ENCODE data around the gene DTD1.

Gene DTD1

DNA sequence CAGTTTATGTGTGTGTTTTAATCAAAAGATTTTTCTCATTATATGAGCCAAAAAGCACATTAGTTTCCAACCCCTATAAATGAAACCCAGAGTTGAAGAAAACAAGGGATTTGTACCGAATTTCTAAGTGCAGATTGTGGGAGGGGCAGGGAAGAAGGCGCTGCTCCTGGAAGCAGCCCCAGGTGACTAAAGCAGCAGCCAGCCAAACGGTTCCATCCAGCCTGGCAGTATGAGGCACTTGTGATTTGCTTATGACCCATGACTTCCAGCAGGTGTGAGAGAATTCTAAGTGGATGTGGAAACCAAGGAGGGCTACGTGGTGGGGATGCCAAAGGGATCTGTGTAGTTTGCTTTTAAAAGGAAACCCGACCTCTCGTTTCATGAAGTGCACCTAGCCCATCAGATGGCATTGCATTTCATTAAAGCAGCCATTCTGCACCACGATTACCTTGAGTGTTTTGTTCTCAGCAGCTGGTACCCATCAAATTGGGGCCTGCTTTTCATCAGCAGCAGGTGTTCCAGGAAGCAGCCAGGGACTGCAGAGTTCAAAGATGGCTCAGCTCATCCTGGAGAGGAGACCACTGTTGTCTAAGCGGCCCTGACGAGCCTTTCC is 79.1 kb downstream of the DTD1 start:
- DNase-seq = peak; percentile 94

DNA sequence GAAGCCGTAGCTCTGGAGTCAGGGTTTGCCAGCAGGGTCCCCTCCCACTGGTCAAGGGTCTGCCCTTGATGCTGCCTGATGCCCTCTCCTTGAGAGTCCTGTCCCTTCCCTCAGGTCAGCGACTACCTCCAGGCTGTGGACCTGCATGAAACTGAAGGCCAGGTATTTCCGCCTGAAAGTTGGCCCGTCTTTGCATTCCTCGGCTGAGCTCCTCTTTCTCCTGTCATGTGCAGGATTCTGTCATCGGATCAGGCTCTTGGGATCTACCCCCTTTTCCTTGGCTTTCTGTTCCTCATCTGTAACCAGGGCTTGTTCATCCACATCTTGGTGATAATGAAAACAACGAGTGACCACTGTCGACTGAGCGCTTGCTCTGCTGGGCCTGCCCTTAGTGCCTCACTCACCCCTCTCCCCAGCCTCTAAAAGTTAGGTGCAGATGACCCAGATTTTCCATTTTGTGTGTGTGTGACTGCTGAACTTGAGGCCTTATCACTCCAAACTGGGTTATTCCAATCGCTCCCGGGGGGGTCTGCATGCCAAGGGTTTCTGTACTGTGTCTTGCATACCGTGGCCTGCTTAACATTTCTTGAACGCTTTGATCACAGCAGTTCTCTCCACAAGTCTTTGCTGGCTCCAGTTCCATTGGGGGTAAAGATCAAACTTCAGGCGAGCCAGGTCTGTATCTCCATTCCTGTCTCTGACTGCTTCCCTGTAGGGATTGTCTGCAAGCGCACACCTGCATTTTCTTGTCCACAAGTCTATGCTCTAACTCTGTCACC is 81.6 kb downstream of the DTD1 start:
- DNase-seq = no peak

DNA sequence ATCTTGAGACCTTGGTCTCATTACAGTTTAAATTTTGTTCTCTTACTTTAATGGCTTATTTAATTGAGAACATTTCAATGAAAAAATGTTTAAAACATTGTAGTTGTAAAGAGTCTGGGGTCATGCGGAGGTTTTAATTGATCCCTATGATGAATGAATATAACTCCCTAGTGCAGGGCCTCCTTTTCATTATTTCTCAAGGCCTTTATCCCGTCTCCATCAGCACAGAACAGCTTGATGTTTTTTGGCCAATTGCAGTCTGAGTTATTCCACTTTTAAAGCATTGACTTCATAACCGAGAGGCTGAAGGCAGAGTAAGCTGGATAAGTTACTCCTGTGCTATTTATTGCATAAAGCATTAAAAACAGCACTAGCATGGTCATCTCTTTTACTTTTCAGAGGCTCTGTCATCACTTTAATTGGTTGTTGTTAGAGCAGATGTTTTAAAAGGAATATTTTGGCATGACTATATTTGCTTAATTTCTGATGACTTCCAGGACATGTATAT is 83.4 kb downstream of the DTD1 start:
- DNase-seq = no peak

DNA sequence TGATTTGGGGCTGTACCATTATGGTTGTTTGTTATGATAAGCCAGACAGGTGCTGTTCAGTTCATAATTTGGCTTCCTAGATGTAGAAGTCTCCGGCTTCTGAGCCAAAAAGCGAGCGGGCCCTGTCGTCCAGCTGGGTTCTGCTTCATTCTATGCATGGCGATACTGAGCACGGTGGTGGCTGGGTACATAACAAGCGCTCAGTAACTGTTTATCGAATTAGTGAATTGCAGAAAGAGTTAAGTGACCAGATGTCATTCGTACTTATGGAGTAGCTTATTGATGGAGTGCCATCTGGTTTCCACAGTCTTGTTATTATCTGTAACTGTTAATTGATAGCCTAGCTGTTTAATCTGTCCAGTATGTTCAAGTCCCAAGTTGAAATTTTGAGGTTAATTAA is 85.0 kb downstream of the DTD1 start:
- DNase-seq = no peak

DNA sequence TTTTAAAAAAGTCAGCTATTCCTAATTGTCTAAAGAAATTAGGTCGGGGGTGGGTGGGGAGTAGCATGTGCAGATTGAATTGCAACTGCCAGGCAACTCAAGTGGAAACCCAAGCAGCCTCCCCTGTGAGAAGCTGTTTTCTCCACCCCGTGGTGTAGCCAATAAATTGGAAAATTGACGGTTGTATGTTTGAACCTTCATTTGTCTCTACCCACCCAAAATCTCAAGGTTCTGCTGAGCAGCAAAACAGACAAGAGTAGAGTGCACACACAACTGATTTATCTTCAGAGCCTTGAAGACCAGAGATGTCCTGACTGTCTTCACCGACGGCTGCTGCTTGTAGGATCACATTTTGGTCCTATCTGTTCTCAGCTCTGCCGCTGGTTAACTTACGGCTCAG is 88.5 kb downstream of the DTD1 start:
- no peak for DNase-seq

DNA sequence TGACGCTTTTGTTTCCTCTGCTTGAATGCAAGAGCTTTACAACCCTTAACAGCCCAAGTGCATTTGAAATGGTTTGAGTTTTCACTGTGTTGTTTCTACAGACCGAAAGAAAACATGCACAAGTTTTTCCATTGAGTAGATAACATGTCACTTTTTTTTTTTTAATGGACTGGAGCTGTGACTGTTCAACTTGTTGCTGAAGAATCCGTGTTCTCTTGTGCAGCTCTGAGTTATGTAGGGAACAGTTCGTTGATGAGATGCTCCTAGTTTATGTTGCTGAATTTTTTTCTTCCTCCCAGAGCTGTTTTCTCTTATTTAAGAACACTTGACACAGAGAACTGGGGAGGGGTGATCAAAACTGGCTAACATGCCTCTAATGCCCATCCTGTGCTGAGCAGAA is 89.3 kb downstream of the DTD1 start:
- no peak for DNase-seq

DNA sequence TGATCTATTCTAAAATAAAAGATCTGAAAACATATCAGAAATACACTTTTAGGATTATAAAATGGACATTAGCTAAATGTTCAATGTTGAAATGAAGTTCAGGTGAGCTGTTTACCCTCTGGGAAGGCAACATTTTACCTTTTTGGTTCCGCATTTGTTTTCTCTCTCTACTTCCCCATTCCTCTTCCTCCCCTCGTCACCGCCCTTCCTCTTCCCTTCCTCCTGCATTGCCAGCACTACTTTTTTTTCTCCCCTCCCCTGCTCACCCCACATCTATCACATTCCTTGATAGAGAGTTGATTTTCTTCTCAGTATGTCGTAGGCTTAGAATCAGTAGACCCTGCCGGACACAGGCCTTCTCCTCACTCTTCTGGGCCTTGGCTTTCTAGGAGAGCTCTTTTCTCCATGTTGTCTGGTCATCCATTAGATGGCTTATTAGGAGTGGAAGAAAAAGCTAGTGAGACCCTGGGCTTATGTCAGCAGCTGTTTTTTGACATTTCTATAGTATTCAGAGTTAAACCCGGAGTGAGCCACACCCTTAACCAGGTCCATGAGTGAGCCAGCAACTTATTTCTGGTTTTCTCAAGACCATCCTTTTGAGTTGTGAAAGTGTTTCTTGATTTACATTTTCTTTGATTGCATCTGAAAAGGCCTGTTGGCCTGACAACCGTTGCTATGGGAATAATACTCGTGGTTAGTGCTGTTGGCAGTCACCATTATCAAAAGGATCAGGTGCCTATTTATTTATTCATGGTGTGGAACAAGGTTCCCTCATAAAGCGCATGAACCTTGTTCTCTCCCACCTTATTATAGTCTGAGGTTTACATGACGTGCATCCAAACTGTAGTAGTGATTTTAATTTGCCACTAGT is 90.9 kb downstream of the DTD1 start:
- DNase-seq = no peak

DNA sequence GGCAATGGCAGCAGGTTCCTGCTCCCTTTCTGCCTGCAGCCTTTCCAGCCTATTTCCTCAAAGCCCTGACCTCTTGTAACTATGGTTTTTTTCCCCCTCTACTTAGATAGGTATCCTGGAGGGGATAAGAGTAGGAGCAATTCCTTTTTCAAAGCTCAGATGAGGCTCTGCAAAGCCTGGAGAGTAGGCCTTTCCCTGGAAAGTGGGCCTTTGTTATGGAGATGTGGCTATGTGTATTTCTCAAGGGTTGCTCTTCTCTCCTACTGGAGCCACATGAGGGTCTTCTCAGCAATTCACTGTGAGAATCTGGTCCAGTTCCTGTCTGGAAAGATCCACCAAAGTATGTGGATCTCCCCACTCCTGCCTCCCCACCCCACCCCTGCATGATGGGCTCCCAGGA is 96.0 kb downstream of the DTD1 start:
- no peak for DNase-seq

DNA sequence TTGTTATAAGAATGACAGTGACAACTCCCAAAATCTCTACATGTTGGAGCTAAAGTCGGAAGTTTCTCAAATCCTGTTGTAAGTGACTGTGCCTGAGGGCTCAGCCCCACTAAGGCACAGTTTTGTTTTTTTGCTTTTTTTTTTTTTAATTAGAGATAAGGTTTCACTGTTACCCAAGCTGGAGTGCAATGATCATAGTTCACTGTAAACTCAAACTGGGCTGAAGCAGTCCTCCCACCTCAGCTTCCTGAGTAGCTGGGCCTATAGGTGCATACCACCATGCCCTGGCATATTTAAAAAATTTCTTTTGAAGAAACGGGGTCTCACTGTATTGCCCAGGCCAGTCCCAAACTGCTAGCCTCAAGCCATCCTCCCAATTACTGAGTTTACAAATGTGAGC is 96.9 kb downstream of the DTD1 start:
- DNase-seq = no peak

DNA sequence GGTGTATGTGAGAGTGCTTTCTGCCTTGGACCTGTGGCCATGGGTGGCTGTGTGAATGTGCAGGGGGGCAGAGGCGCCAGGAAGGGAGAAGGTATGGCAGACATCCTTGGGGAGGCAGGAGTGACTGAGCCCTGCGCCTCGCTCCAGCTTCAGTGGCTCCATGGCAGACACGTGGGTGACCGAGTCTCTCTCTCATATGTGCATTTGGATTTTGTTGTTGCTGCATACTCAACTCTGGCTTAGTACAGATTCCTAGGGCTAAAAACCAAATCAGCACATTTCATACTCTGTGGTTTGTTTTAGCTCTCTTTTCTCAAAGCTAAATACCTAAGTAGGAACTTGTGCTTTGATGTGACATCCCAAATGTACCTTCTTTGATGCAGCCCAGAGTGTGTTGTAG is 97.6 kb downstream of the DTD1 start:
- DNase-seq = no peak

DNA sequence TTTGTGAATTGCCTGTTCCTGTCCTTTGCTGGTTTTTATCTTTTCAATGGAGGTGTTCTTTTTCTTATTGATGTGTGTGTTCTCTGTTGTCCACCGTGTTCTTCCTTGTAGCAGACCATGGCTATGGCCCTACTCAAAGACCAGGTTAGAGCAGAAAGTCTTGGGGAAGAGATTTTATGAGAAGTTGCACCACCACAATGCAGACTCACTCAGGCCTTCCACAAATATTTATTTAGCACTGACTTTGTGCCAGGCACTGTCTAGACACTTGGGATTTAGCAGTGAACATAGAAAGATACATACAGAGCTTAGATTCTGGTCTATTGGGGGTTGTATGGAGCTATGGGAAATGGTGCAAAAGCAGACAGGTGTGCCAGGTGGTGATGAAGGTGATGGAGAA is 98.8 kb downstream of the DTD1 start:
- DNase-seq = no peak

DNA sequence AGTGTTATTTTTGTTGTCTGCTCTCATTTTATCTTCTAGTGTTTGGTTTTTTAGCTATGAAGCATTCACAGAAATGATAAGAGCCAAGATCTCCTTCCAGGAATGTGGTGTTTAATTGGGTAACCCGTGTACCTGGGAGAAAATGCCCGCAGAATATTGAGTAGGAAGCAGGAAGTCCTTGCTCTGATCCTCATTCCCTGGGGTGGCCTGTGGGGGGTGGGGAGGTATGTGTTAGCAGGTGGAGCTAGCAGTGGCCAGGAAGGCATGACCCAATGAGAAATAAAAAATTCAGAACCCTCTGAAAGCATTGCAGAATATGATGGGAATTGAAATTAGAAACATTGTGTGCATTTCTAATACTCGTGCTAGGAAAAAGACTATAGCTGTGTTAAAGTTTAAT is 100.8 kb downstream of the DTD1 start:
- no peak for DNase-seq

DNA sequence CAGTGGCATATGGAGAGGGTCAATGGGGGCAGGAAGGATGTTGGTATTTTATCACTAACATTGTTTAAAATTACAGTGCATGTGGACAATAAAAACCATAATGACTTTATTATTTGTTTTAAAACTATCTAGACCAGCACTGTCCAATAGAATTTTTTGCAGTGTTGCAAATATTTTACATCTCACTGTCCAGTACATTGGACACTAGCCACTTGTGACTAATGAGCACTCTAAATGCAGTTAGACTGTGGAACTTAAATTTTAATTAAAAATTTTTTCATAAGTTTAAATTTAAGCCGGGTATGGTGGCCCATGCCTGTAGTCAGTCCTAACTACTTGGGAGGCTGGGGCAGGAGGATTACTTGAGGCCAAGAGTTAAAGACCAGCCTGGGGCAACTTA is 101.7 kb downstream of the DTD1 start:
- no peak for DNase-seq

DNA sequence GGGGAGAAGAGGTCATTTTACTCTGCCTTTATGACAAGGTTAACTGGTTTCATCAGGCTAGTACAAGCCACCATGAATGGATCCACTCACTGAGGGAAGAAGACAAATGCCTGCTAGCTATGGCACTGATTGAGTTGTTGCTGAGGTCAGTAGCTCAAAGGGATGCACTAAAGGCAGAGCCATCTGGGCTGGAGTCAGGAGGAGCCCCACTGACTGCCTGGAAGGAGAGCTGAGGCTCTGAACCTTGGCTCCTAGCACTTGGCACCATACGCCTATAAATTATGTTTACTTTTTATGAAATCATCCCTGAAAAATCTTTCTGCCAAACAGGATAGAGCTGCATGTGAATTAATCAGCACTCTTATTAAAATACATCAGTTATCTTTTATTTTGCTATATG is 104.6 kb downstream of the DTD1 start:
- no peak for DNase-seq

DNA sequence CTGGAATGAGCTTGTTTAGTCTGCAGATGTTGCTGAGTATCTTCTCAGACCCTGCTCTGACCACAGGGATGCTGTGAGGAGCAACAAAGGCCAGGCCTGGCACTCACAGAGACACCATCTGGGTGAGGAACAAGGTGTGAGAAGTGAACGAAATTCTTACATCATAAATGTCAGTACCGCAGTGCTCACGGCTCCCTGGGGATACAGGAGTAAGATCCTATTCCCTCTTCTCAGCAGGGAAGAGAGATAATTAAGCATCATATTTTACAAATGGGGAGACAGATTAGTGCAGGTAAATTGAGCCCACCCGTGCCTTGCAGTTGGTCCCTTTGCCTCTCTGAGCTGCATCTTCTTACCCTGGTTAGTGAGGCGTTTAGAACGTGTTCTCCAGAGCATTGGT is 106.2 kb downstream of the DTD1 start:
- no peak for DNase-seq

DNA sequence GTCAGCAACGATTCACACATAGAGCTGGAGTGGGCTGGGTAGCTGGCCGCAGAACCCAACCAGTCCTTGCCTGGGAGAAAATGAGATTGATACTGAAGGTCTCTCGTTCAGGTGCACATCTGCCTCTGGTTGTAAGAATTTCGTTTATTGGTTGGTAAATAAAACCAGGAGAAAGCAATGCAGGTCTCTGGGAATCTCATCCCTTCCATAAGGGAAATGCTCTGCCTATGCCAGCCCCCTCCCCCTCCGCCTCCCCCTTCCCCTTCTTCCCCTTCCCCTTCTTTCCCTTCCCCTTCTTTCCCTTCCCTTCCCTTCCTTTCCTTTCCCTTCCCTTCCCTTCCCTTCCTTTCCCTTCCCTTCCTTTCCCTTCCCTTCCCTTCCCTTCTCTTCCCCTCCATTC is 107.3 kb downstream of the DTD1 start:
- DNase-seq = no peak

DNA sequence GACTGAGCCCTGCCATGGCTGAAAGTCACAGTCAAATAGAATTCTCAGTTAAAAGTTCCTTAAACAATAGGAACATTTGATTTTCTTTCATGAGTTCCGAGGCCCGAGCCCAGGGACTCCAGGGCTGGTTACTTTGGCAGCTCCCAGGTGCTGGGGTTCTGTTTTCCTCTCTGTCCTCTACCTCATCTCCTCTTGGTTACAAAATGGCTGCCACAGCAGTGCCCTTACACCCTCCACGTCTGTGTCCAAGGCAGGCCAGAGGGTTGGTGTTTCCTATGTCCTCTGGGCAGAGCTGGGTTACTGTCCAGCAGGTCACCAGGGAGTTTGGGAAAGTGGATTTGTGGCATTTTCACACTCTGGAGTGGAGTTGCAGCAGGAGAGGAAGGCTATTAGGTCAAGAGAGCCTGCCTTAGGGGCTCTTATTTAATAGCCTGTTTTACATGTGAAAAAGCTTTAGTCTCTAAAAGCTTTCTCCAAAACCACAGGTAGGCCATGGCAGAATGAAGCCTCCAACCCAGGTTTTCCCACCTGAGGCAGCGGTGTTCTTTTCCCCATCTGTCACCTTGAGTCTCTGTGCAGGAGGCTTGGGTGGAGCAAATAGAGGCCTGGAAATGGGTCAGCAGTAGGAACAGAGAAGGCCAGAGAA is 111.0 kb downstream of the DTD1 start:
- DNase-seq = no peak

DNA sequence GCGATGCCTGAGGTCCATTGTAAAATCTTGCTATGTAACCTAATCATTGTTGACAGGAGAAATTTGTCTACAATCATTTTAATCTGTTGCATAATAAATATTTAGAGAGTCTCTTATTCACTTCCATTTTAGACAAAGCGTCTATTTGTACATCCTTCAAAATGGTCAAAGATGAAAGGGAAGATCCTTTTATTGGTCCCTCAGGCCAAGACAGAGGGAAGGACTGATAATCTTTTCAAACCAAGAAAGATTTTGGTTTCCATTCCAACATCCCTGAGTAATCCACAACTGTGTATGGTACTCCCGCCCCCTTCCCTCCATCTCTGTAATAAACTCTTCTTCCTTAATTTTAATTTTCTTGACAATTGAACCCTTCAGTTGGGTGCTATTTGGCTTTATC is 114.1 kb downstream of the DTD1 start:
- no peak for DNase-seq

DNA sequence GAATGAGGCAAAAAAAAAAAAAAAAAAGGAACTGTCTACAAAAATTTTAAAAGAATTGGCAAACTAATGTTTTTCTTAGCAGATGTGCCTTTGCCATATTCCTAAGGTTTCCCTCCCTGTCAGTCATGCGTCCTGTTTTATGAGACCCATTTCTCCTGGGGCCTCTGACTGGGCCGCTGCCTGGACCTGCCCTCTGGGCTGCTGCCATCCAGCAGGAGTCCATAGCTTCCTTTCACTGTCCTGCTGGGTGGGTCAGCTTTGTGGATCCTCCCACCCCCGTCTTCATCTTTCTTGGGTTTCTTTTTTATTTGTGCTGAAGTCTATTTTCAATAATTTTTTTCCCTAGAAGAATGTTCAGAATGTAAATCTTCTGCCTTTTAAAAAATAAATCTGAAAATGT is 114.9 kb downstream of the DTD1 start:
- DNase-seq = no peak

DNA sequence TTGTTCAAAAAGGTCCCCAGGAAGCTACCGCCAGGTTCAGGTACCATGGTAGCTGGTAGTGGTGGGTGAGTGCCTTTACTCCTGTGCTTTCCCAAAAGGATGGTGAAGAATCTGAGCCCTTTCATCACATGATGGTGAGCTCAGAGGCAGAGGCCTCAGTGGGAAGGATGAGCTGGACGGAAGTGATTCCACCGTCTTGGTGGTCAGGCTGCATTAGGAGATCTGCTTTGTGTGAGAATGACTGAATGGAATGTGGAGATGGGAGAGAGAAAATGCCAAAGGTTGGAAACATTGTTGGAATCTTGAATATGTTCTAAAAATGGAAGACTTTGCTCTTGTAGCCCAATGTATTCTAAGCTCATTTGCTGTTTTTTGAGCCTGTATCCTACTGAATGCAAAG is 117.6 kb downstream of the DTD1 start:
- DNase-seq = no peak

DNA sequence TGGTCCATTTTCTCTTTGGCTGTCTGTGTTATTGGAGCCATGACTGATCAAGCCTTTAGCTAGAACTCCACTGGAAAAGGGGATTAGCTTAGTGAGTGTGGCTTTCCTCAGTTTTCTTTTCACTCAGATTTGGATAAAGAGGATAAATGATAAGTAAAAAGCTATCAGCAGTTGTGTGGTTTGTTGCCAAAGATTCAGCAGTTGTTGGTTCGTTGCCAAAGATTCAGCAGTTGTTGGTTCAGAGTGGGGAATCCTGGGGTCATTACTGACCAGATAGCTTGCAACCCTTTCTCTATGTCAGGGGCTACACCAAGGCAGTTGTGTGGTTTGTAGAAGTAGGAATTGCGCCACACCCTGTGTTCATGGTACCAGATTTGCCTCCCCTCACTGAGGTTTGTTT is 118.1 kb downstream of the DTD1 start:
- DNase-seq = no peak

DNA sequence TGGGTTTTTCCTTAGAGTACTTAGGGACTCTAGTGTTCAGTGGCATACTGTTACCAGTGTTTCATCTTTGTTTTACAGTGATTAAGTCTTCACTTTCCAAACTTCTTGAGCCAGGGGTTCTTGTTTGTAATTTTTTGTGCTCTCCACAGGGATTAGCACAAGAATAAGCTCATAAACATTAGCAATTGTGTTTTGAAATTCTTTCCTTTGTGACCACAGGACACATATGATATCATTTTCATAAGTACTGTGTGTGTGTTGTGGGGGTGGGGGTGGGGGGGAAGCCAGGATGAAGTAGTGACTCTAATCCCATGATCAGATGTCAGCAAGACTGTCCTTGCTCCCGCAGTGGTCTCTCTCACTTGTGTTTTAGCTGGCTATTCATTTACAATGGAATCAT is 124.3 kb downstream of the DTD1 start:
- DNase-seq = no peak

DNA sequence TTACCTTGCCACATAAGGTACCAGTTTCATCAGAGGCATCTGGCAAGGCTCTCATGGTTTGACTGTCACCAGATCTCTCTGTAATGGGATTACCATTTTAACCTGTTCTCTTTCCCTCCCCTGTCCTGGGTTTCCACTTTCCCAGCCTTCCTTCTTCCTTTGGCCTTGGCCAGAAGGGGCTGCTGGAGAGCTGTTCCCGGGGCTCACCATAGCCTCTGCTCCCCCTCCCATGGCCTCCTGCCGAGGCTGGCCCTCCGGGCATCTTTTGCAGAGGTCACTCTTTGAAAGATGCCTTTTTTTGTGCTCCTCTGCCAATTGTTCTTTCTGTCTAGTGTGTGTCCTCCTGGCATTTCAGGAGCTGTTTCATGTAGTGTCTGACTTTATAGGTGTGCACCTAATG is 125.0 kb downstream of the DTD1 start:
- no peak for DNase-seq
